Activated T-helper 9 cell treated with anti-CD3 and anti-CD28 coated beads, Interleukin-2, amount 50 U/mL, for 16 hours (primary cell): Measurements from ENCODE around the gene MYO10.
"Not testable (repeated sequence)": the region's sequence is repeated elsewhere in the genome, so short reads cannot be mapped to it uniquely, and the experiment has no call there.

Experiments used
- DNase-seq: peaks from one replicate; pipeline ENCODE4 v3.0.0-alpha.2; 2020; ENCODE audit warnings: low read depth

Gene MYO10

DNA sequence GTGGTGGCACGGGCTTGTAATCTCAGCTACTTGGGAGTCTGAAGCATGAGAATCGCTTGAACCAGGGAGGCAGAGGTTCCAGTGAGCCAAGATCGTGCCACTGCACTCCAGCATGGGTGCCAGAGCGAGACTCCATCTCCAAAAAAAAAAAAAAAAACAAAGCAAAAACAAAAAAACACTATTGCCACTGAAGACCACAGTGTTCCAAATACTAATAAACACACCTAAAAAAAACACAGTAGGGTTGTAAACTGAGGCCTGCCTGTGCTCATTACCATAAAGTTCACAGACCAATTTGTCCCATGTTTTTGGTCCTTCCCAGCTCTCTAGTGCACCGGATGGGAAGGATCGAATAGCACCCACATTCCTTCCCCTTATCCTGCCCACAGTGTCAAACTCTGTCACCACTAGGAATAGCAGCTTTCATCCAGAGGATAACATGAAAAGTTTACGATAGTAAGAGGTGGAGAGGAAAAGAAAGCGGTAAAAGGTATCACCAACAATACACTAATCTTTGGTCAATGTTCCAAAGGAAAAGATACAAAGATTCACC lies 49.2 kb downstream of the MYO10 start:
- DNase-seq = no peak

DNA sequence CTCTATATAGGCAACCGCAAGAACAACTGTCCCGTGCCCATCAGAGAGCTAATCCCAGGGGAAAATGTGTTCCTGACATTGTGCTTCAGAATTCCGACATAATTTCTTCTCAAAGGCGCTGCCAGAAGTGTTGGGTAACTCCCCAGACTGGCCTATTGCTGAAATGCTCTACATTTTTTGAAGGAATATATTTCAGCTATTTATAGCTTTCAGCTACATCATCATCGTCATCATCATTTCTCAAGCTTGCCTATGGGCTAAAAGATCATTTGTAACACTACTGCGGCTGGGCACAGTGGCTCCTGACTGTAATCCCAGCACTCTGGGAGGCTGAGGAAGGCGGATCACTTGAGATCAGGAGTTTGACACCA lies 49.7 kb downstream of the MYO10 start:
- no peak for DNase-seq

DNA sequence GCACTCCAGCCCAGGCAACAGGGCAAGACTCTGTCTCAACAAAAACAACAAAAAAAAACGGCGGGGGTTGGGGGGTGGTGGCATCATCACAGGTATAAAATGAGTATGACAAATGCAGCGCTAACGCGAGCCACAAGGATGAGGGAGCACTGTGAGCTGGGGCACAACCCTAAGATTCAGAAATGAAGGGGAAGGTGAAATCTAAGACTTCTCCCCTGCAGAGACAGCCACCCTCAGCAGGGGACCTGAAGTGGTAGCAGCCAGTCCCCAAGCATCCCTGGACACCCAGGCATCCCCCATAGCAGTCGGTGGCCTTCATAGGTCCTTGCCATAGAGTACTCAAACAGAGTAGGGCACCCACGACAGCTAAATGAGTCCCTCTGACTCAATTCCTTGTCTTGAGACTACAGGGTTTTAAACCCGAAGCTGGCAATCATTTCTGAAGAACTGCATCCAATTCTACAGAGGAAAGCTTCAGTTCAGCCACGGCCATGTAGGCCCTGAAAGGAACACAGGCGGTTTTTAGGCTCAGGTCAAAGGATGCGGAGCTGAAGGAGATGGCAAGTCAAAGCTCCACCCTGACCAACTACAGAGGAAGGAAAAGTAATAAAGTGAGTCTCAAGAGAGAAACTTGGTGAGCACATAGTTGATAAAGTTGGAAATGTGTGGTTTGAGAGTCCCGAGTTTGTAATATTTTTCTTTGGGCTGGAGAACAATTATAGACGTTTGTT lies 50.3 kb downstream of the MYO10 start:
- no peak for DNase-seq

DNA sequence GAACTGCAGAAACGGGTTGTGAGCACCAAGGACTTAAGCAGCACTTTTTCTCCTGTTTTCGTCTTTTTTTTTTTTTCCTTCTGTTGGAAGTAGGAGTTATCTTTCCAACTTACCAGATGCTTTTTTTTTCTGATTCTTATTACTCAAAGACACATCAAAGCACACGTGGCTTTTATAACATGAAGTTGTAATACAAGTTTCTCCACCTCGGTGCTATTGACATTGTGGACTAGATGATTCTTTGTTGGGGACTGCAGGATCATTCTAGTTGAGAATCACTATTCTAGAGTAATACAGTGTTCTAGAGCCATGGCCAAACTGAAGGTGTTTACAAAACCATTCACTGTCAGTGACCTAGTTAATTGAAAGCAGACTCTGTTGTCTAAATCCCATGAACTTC lies 51.5 kb downstream of the MYO10 start:
- DNase-seq = no peak

DNA sequence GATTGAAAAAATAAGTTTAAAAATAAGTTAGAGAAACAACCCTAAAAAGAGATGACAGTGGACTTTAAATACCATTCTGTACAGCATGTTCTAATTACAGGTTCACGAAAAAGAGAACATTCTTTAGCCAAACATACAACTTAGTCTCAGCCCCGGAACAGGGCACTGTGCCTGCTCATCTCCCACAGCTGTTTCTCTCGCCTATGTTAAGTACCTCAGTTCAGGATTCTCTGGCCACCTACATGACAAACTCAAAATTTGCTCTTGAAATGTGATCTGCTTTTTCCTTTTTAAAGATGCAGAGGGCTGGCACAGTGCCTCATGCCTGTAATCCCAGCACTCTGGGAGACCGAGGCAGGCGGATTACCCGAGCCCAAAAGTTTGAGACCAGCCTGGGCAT lies 52.3 kb downstream of the MYO10 start:
- no peak for DNase-seq

DNA sequence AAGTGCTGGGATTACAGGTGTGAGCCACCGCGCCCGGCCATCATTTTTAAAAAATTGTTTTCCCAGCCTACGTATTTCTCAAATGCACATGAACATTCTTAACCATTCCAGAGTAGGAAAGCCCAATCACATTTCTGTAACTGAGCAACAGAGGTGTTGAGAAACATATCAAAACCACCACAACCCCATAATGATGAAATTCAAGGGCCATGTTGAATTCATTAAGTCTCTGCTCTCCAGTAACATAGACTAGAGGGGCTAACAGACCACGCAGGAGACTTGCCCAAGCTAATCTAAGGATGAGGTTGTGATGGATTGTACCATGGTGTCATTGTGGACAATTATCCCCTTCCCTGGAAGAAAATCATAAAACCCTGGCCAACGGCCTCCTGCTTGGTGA lies 52.9 kb downstream of the MYO10 start:
- DNase-seq = no peak

DNA sequence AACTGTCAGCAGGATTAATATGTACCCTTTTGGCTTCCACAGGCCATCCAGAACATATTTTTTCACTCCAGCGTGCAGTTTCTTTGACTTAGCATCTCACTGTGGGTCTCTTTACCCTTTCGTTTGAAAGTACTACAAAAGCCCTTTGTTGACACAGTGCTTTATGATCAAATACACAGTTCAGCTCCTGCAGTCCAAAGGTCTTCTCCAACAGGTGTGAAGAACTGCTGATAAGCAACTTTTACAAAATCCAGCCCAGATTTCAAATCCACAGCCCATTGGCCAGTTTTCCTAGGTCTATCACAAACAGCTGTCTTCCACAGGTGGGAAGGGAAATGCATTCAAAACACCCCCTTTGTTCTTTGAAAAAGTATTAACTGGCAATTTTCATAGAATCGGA lies 54.8 kb downstream of the MYO10 start:
- DNase-seq = no peak

DNA sequence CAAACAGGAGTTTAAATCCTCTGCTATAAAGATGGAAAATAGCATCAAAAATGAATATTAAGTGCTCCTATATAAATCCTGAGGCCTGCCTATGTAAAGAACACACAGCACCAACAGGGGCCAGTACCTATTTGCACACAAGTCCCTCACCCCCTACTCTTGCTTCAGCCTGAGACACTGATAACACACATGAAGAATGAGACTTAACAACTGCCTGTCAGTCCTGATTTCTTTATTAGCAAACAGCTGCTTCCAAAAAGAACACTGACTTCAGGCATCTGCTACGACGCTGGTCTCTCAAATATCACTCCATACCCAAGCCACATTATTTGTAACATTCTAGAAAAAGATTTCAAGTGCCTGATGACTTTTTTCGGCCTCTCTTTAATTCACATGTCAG lies 55.5 kb downstream of the MYO10 start:
- DNase-seq = no peak

DNA sequence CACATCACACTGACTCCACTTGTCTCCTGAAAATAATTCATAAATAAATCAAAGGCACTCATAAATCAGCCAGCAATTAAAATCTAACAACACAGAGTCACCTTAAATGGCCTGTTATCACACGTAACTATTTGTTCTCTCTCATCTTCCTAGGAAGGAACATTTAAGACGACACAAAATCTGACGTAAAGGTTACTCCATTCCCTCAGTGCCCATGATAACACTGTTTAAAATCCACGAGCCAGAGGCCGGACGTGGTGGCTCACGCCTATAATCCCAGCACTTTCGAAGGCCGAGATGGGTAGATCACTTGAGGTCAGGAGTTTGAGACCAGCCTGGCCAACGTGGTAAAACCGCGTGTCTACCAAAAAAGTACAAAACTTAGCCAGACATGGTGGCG lies 56.4 kb downstream of the MYO10 start:
- no peak for DNase-seq

DNA sequence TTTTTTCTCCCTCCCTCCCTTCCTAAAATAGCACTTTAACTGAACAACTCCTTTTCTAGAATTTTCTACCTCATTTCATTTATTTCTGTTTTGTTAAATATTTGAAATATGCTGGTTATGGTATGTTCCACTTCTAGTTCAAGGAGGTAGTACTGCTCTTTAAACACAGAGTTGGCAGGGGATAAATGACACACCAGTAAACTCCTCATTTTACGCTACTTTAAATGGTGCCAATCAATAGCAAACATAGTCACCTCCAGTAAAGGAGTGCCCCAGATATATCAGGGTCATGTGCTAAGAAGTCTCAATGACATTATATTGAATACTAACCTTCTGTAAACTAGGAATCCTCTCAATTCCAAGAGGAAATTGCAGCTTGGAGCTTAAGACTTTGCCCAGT lies 56.9 kb downstream of the MYO10 start:
- no peak for DNase-seq

DNA sequence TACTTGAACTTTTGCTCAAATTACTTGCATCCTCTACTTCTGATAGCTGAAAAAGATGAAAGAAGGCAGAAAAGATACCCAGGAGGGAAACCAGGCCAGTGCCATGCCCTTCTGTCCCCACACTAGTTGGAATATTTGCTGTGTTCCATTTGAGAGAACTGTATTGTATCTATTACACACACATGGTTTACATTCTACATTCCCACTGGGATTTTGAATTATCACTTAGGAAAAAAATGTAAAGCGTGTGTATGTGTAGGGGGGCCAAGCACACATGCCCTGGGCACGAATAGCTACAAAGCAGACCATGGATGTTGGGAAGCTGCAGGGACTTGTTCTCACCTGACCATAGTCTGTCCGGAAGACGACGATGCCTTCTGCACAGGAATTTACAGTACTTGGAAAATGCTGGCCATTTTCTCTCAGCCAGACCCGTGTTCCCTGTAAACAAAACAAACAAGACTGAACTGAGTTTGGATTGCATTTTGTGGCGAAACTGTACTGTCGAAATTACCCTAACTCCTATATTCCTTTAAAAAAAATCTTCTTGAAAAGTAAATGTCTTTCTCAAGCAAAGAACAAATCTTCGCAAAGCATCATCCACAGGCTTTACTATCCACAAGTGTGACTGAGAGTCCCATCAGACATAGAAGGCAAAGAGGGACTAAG lies 58.7 kb downstream of the MYO10 start:
- no peak for DNase-seq

DNA sequence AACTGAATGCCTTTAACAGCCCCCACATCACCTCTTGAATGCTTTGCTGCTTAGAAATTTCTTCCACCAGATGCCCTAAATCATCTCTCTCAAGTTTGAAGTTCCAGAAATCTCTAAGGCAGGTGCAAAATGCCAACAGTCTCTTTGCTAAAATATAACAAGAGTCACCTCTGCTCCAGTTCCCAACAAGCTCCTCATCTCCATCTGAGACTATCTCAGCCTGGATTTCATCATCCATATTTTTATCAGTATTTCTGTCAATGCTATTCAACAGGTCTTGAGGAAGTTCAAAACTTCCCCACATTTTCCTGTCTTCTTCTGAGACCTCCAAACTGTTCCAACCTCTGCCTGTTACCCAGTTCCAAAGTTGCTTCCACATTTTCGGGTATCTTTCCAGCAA lies 61.7 kb downstream of the MYO10 start:
- not testable (repeated sequence) for DNase-seq

DNA sequence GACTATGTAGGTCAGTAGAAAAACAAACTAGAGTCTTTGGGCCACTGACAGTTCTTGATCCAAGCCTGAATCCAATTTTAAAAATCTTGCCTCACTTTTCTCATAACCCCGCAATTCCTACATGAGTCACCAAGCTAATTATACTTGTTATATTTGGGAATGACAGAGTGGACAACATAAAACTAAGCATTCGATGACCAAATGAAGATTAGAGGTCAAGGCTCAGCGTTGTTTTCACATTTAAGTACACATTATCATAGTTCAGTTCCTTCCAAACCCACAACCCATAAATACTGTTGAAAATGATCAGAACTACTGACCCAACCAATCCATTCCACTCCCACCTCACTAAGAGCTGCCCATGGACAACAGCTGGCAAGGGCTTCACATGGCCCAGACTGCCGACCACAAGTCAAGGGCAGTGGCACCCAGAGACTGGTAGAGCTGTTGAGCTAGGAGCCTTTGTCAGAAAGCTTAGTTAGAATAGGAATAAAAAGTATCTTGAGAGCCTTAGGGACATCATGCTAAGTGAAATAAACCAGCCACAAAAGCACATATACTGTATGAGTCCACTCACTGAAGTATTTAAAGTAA lies 64.2 kb downstream of the MYO10 start:
- no peak for DNase-seq

DNA sequence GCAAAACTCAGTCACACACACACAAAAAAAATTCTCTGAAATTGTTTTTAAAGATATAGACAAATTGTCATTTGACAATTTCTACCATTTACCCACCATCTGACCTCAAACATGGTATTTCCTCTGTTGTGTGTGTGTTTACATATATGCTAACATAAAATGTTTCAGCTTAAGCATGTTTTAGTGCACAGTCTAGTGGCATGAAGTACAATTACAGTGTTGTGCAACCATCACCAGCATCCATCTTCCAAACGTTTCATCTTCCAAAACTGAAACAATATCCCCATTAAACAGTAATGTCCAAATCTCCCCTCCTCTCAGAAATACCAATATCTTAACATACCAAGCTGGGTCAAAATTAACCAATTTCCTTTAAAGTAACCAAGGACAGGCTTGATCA lies 65.2 kb downstream of the MYO10 start:
- no peak for DNase-seq

DNA sequence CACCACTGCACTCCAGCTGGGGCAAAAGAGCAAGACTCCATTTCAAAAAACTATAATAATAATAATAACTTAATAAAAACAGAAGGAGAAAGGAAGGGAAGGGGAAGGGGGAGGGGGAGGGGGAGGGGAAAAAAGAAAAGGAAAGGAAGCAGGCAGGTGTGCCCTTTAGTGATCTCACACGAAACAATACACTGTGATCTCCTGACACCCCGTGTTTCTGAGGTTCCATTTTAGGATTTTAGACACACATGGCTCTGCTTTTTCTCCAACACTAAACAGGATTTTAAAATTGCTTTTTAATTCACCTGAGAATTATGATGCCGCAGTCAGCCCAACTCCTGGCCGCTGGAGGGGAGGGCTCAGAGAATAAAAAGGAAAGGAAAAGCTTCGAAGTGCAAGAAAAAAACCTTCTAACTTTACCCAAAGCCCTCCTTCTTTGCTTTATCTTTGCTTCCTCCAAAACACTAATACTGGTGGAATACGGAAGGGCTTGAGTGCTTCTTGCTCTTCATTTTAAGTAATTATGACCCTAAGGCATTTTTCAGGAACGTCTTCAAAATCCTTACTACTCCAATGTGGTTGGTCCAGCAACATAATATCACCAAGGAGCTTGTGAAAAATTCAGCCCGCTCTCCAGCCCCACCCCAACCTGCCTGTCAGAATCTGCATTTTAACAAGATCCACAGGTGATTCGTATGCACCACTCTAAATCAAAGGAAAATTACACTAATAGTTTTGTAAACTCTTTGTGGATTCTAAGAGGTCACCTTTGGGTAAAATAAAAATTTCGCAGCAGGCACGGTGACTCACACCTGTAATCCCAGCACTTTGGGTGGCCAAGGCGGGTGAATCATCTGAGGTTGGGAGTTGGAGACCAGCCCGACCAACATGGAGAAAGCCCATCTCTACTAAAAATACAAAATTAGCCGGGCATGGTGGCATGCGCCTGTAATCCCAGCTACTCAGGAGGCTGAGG lies 66.0 kb downstream of the MYO10 start:
- DNase-seq = no peak

DNA sequence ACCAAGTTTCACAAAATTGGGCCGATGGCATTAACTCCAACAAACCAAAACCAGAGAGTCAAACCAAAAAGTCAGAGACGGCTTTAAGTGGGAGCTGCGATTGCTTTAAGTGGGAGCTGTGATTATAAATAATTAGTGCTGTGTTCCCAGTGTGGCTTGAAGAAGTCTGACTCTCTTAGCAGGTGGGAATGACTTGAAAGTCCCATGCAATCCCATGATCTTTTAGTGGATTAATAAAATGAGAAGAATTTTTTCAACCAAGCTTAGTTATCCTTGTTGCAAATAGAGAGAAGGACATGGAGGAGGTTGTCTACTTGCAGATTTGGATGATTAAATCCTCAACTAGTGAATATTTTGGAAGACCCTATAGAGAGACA lies 68.5 kb downstream of the MYO10 start:
- DNase-seq = no peak

DNA sequence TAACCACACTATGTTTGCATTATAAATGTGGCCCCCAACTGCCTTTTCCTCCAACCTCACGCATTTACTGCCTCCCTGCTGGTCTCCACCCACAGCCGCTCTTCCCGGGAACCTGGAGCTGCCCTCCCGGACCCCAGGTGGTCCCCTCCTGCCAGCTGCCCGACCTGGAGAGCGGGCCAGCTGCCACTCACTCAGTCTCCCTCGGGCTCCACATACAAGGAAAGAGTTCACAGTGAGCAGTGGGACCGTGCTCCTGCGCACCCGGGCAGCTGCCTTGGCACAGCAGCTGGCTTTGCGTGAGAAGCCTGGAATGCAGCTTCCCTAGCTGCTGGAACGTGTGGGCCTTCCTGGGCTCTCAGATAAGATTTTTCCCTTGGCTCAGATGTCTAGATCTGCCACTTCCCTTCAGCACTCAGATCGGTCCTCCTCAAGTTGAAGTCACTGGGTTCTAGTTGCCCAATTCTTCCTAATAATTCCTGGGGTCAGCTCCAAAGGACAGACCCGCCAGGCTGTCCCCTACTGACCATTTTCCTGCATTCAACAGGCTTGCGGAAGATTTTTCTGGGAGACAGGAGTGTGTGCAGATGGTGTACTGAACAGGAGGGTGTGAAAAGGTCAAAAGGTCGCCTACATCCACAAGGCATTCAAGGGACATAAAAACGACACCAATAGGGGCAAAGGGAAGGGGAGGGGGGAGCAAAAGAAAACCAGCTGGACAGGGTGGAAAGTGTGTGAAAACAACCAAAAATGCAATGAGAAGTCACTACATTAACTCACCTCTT lies 69.1 kb downstream of the MYO10 start:
- no peak for DNase-seq

DNA sequence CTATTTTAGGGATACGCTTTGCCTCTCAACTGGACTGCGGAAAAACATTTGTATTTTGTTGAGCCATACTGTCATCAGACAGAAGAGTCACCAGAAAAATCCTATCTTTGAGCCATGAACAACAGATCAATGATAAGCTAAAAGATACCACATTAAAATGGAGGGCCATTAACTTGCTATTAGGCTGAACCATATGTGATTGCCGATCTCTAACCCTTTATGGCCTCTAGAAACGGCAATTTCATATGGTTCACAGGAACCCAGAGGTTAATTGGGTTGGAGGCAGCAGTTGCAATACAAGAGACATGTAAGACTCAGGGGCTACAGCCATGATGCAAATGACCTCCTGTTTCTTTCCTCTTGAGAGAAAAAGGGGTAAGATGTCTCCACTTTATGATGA lies 69.8 kb downstream of the MYO10 start:
- no peak for DNase-seq

DNA sequence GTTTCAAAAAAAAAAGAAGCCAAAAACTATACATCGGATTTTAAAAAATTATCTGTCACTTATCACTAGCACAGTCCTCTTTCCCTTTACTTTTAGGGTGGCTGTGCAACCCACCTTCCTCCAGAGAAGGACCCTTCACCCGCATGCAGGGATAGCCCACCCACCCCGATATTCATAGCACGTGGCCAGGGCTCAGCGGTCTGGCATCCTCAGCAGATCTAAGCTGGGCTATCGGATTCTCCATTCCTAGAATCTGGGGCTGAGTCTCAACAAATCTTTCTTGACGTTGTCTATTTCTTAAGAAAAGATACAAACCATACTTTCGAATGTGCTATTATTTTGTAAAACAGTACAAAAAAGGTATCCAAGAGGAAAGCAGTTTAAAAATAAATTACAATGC lies 70.9 kb downstream of the MYO10 start:
- no peak for DNase-seq

DNA sequence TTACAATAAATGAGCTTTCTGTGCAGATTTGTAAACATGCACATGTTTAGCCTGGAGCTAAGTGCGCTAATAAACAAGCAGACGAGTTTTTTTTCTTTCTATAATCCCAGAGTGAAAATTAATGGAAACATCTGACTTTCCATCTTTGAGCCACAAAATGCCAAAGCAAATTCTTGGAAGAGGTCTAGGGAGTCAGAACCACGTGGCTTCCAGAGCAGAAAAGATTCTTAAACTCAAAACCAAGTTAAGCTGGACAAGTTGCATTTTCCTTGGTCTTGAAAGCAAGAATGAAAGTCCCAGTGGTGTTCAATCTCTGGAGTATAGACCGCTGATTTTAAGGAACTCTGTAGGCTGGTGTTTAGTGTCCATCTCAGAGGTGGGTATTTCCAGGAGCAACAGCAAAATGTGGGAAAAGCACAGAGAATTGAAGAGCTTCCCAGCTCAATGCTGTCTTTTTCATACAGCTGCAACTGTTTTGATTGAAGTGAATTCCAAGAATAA lies 71.4 kb downstream of the MYO10 start:
- DNase-seq = no peak

DNA sequence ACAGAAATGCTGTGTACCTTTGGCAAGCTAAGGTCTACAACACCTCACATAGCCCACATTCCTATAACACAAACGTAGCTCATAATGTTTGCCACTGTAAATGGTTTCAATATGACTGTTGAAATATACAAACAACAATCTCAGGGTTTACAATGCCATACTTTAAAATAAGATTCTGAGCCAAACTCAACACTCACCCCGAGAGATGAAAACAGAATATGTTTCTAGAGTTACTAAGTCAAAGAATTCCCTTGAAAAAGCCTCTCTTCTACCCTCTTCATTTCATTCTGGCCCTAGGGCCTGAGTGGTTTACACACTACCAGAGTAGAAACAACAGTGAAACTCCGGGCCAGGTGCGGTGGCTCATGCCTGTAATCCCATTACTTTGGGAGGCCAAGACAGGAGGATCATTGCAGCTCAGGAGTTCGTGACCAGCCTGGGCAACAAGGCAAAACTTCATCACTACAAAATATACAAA lies 72.6 kb downstream of the MYO10 start:
- no peak for DNase-seq
